DMS114 treated with DMSO at 0.1 percent for 48 hours (cell line): ENCODE measurements around the gene NUP153.
"Not testable (repeated sequence)": the region's sequence is repeated elsewhere in the genome, so short reads cannot be mapped to it uniquely, and the experiment has no call there.

Source experiments
- DNase-seq: peaks from one replicate; lab custom pipeline; 2025; ENCODE audit not compliant: unreplicated experiment; lab: John Stamatoyannopoulos, UW

Gene NUP153

GRCh38 chr6:17706580-17707370, at the start of gene NUP153:
TSS of gene NUP153 (minus strand) at chr6:17706925. CDS start at chr6:17706387, 538 bp downstream.
- peak; percentile 98 for DNase-seq

DNA sequence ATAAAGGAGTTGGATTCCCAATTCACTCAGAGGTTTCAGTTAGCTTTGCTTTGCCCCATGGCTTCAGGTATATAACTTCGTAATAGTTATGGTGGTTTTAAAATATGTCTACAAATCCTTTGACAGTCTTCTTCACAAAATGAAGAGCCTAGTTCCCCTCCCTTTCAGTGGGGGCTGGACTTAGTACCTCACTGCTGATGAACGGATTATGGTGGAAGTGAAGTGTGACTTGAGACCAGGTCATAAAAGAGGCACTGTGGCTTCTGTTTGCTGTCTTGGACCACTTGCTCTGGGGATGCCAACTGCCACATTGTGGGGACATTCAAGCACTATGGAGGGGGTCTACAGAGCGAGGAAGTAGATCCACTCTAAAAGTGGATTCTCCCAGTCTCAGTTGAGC, 47.5 kb upstream of the NUP153 start:
- DNase-seq = no peak

GRCh38 chr6:17745324-17745723, 38.6 kb upstream of the NUP153 start:
- DNase-seq = not testable (repeated sequence)

- DNase-seq = not testable (repeated sequence)
These were observed 38.1 kb upstream of the NUP153 start for GRCh38 chr6:17744757-17745308.

- DNase-seq = no peak
These were observed 37.5 kb upstream of the NUP153 start for GRCh38 chr6:17744019-17744756.

GRCh38 chr6:17741507-17741906, 34.8 kb upstream of the NUP153 start:
- DNase-seq = no peak

DNA sequence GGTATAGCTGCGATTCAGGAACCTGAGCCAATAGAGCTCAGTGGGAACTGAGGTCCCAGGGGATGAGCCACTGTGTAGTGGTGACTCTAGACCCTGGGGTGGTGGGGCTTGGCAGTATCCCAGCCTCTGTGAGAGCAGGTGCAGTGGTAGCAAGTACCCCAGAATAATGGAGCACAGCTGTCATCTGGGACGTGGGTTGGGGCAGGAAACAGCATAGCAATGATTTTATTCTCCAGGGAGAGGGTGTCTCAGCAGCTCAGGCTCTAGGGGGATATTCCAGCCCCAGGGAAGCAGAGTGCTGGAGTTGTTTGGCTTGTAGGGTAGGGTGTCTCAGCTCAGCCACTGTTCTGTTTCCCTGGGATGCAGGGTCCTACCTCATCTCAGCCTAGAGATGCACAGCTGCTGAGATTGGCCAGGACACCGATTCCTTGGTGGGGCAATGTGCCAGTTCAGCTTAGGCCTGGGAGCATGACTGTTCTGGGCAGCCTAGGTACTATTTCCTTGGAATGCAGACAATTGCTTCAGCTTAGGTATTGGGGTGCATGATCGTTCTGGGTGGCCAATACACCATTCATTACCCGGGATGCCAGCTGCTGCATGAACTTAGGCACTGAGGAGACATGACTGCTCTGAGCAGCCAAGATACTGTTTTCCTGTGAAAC, 34.0 kb upstream of the NUP153 start:
- DNase-seq = no peak

GRCh38 chr6:17737704-17738252, 31.1 kb upstream of the NUP153 start:
- DNase-seq = no peak

DNA sequence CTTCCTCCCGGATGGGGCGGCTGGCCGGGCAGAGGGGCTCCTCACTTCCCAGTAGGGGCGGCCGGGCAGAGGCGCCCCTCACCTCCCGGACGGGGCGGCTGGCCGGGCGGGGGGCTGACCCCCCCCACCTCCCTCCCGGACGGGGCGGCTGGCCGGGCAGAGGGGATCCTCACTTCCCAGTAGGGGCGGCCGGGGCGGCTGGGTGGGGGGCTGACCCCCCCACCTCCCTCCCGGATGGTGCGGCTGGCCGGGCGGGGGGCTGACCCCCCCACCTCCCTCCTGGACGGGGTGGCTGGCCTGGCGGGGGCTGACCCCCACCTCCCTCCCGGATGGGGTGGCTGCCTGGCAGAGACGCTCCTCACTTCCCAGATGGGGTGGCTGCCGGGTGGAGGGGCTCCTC, 28.6 kb upstream of the NUP153 start:
- not testable (repeated sequence) for DNase-seq

GRCh38 chr6:17730078-17730704, 23.5 kb upstream of the NUP153 start:
- no peak for DNase-seq

DNA sequence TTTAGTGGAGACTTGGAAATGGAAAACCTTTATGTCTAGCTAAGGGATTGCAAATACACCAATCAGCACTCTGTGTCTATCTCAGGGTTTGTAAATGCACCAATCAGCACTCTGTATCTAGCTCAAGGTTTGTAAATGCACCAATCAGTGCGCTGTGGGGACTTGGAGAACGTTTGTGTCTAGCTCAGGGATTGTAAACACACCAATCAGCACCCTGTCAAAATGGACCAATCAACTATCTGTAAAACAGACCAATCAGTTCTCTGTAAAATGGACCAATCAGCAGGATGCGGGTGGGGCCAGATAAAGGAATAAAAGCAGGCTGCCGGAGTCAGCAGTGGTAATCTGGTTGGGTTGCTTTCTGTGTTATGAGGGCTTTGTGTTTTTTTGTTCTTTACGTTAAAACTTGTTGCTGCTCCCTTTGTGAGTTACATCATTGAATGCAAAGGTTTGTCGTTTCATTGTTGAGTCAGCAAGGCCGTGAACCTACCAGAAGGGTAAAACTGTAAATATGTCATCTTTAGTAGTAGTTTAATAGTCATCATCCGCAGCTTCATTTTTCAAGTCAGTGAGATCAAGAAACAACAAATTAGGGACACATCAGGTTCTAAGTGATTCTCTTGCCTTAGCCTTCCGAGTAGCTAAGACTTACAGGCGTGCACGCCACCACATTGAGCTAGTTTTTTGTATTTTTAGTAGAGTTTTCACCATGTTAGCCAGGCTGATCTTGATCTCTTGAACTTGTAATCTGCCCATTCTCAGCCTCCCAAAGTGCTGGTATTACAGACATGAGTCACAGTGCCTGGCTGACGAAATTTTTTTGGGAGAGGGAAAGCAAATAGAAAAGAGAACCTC, 22.7 kb upstream of the NUP153 start:
- no peak for DNase-seq

DNA sequence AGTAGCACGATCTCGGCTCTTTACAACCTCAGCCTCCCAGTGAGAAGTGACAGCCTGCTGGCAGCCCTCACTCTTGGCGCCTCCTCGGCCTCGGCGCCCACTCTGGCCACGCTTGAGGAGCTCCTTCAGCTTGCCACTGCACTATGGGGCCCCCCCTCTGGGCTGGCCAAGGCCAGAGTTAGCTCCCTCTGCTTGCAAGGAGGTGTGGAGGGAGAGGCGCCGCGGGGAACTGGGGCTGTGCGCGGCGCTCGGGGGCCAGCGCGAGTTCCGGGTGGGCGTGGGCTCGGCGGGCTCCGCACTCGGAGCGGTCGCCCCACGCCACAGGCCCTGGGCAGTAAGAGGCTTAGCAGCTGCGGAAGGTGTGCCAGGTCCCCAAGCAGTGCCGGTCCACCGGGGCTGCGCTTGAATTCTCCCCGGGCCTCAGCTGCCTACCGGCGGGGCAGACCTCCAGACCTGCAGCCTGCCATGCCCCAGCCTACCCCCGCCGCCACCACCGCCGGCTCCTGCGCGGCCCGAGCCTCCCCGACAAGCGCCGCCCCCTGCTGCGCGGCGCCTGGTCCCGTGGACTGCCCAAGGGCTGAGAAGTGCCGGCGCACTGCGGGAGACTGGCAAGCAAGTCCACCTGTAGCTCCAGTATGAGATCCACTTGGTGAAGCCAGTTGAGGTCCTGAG, 22.0 kb upstream of the NUP153 start:
- DNase-seq = no peak

GRCh38 chr6:17725083-17725482, 18.4 kb upstream of the NUP153 start:
- DNase-seq = no peak

- no peak for DNase-seq
These were observed 17.6 kb upstream of the NUP153 start for GRCh38 chr6:17724341-17724740.

- DNase-seq = no peak
These were observed 14.9 kb upstream of the NUP153 start for GRCh38 chr6:17721671-17722070.

DNA sequence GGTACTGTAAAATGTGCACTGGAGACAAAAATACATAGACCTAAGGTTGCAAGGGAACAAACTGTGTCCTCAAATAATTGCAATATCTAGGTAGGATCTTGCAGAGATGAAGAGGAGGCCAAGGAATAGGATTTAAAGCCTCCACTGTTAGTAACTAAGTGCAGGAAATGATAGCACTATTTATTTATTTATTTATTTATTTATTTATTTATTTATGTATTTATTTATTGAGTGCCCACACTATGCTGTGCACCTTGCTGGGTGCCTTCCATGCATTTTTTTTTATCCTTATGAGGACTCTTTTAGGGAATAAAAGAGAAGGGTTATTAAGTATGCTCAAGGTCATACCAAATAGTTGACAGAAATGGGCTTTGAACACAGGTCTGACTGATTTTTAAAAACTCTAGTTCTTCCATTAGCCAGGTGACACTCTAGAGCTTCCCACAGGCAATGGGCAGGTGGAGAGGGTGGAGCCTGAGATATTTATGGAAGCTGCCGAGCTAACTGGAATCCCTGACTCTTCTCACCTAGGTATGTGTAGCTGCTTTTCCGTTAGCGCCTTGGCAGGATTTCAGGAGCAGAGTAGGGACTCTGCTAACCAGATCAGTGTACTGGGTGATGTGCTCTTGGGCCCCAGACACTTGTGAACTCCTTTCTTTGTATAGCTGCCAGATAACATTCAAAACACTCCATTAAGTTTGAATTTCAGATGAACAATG, 12.8 kb upstream of the NUP153 start:
- DNase-seq = no peak

DNA sequence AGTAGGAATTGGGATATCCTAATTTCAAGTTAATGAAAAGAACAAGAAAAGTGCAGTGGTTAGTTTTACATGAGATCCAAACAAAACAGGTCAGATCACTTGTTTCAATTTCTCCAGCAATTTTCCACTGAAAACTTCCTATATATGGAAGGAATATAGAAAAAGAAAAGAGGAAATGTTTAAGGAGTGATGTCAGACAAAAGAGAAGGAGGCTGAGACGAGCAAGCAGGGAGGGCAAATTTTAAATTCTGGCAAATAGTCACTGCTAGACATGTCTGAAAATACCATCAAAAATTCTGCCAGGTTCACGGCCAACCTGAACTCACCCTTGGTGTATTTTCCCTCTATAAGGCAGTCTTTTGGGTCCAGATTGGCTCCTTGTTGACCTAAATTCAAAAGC, 9.5 kb upstream of the NUP153 start:
- no peak for DNase-seq
